Gastrocnemius medialis (tissue), 4 donors: ENCODE data around the gene CFHR2.

ENCODE experiments used
- POLR2A ChIP-seq, 2 donors: fragments of 450-650 bp; IDR thresholded peaks; one replicate each; pipeline ENCODE4 v1.6.1; 2017; ENCODE audit warnings: antibody characterized with exemption in 2 of 2, mild to moderate bottlenecking in 2 of 2, moderate library complexity in 2 of 2
- TF ChIP-seq, protein P1 (sequence below), 5 experiments: fragments of 450-650 bp in 3 of 5; fragments of 200-600 bp in 2 of 5; sonication (generic) in 2 of 5; IDR thresholded peaks in 4 of 5; conservative IDR thresholded peaks in 1 of 5; 1 replicate in 4 of 5; 2 replicates in 1 of 5; pipeline ENCODE4 v1.5.1; 2016 to 2019; ENCODE audit warnings: antibody characterized with exemption in 5 of 5, mild to moderate bottlenecking in 3 of 5, moderate library complexity in 3 of 5

- no peak for TF ChIP-seq POLR2A (IDR thresholded peaks at IDR 0.05)
- TF ChIP-seq, protein P1, sequence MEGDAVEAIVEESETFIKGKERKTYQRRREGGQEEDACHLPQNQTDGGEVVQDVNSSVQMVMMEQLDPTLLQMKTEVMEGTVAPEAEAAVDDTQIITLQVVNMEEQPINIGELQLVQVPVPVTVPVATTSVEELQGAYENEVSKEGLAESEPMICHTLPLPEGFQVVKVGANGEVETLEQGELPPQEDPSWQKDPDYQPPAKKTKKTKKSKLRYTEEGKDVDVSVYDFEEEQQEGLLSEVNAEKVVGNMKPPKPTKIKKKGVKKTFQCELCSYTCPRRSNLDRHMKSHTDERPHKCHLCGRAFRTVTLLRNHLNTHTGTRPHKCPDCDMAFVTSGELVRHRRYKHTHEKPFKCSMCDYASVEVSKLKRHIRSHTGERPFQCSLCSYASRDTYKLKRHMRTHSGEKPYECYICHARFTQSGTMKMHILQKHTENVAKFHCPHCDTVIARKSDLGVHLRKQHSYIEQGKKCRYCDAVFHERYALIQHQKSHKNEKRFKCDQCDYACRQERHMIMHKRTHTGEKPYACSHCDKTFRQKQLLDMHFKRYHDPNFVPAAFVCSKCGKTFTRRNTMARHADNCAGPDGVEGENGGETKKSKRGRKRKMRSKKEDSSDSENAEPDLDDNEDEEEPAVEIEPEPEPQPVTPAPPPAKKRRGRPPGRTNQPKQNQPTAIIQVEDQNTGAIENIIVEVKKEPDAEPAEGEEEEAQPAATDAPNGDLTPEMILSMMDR (IDR thresholded peaks at IDR 0.05 in 4 of 5, conservative IDR thresholded peaks at IDR 0.05 in 1 of 5), result no peak
Observed at GRCh38 chr1:196980859-196981258, 37.3 kb downstream of the CFHR2 start.
